ELF-1 (cell line): Measurements from ENCODE around the gene RNF207.

Experiments
- DNase-seq: peaks from one replicate; pipeline ENCODE4 v3.0.0-alpha.2; 2016; ENCODE audit warnings: low read depth, low spot score

The RNF207 gene

GRCh38 chr1:6248161-6248776, 42.4 kb downstream of the RNF207 start:
- DNase-seq, result no peak

- DNase-seq, result peak; percentile 42
Measured at GRCh38 chr1:6248932-6249738, 43.2 kb downstream of the RNF207 start.

- no peak for DNase-seq
Measured at GRCh38 chr1:6249739-6250689, 44.1 kb downstream of the RNF207 start.

GRCh38 chr1:6251233-6251632, 45.3 kb downstream of the RNF207 start:
- DNase-seq, result no peak

GRCh38 chr1:6251681-6252373, 45.9 kb downstream of the RNF207 start:
- DNase-seq, result no peak

GRCh38 chr1:6252374-6252710, 46.4 kb downstream of the RNF207 start:
- no peak for DNase-seq

GRCh38 chr1:6253380-6253779, 47.5 kb downstream of the RNF207 start:
- no peak for DNase-seq

GRCh38 chr1:6254691-6255090, 48.8 kb downstream of the RNF207 start:
- no peak for DNase-seq

- DNase-seq, result no peak
Measured at GRCh38 chr1:6256645-6257044, 50.7 kb downstream of the RNF207 start.

- DNase-seq, result no peak
Measured at GRCh38 chr1:6257541-6258069, 51.7 kb downstream of the RNF207 start.

- no peak for DNase-seq
Measured at GRCh38 chr1:6258675-6259074, 52.8 kb downstream of the RNF207 start.

GRCh38 chr1:6259491-6260362, 53.8 kb downstream of the RNF207 start:
- DNase-seq, result peak; percentile 80

GRCh38 chr1:6260433-6260934, 54.6 kb downstream of the RNF207 start:
- DNase-seq, result no peak

- peak; percentile 52 for DNase-seq
Measured at GRCh38 chr1:6260961-6261614, 55.2 kb downstream of the RNF207 start, which contains the start of gene GPR153. TSS of gene GPR153 (minus strand) at chr1:6261098. CDS start at chr1:6254905, 6,193 bp downstream.

- peak; percentile 52 for DNase-seq
Measured at GRCh38 chr1:6261615-6261995, 55.7 kb downstream of the RNF207 start.

GRCh38 chr1:6262555-6263420, 56.9 kb downstream of the RNF207 start:
- DNase-seq, result no peak

- DNase-seq, result no peak
Measured at GRCh38 chr1:6263716-6264115, 57.8 kb downstream of the RNF207 start.

- DNase-seq, result no peak
Measured at GRCh38 chr1:6265151-6265550, 59.2 kb downstream of the RNF207 start.

- DNase-seq, result no peak
Measured at GRCh38 chr1:6266641-6267040, 60.7 kb downstream of the RNF207 start.
